Fibroblast of the aortic adventitia (primary cell): Measurements from ENCODE around the gene NCBP2. TPM values are rescaled to one million over a fixed set of nuclear protein-coding genes. Genes with fewer than 3 reads are reported as not detected.
A peak's percentile ranks its signal among the peaks of the same experiment; 100 is the strongest.

ENCODE experiments used
- DNase-seq: peaks from one replicate; pipeline ENCODE4 v3.0.0-alpha.2; 2010; ENCODE audit warnings: low read depth
- H3K4me3 ChIP-seq: 2 replicates; pipeline ENCODE4 v1.5.1; 2011; ENCODE audit warnings: low read depth, mild to moderate bottlenecking, control low read depth, low read length, moderate library complexity
- CTCF ChIP-seq: IDR thresholded peaks from 2 replicates; pipeline ENCODE4 v1.5.1; 2011; ENCODE audit warnings: mild to moderate bottlenecking, low read length, control low read depth, inconsistent platforms; ENCODE audit not compliant: insufficient read depth
- total RNA-seq: library from RNA; depleted of rRNA; stranded (reverse); fragments of >200 nt; gene quantifications from 2 replicates; pipeline ENCODE4 v1.2.3, GENCODE V29; 2012; ENCODE audit warnings: low replicate concordance

NCBP2 gene
- total RNA-seq, 1 donor, result 49.5 TPM

- no peak for DNase-seq
- no peak for TF ChIP-seq CTCF
- no peak overlapping the region for H3K4me3 ChIP-seq
Observed at GRCh38 chr3:196902296-196902695, 40.0 kb downstream of the NCBP2 start.

GRCh38 chr3:196901768-196902167 is 40.6 kb downstream of the NCBP2 start:
- H3K4me3 ChIP-seq, result no peak overlapping the region
- no peak for TF ChIP-seq CTCF
- DNase-seq, result no peak

GRCh38 chr3:196896229-196896628 is 46.1 kb downstream of the NCBP2 start:
- no peak for DNase-seq

GRCh38 chr3:196894557-196895295 is 47.6 kb downstream of the NCBP2 start:
- DNase-seq, result no peak
- no peak for TF ChIP-seq CTCF
- no peak overlapping the region for H3K4me3 ChIP-seq

More at GRCh38 chr3:196896229-196896628, 46.1 kb downstream of the NCBP2 start:
- H3K4me3 ChIP-seq, result no peak overlapping the region
- no peak for TF ChIP-seq CTCF

GRCh38 chr3:196889844-196890708 is 52.3 kb downstream of the NCBP2 start:
- TF ChIP-seq CTCF, result no peak
- peak; percentile 25 for DNase-seq
- H3K4me3 ChIP-seq, result no peak overlapping the region

GRCh38 chr3:196886144-196886543 is 56.2 kb downstream of the NCBP2 start:
- TF ChIP-seq CTCF, result no peak
- DNase-seq, result no peak
- H3K4me3 ChIP-seq, result no peak overlapping the region

Other genes with a start within 250 kb of the NCBP2 start
- gene CEP19, start 230.3 kb downstream of the NCBP2 start, total RNA-seq, result 4.0 and 6.5 TPM in 2 replicates
- 28.0 and 33.5 TPM in 2 replicates for gene PIGX, start 230.2 kb downstream of the NCBP2 start, total RNA-seq
- gene PAK2, start 202.7 kb downstream of the NCBP2 start, total RNA-seq, result 39.7 and 45.6 TPM in 2 replicates
- 28.2 and 38.1 TPM in 2 replicates for gene SENP5, start 74.6 kb downstream of the NCBP2 start, total RNA-seq
- gene PIGZ, start 26.3 kb upstream of the NCBP2 start, total RNA-seq, result 1.9 and 19.2 TPM in 2 replicates
- gene MELTF, start 87.3 kb upstream of the NCBP2 start, total RNA-seq, result 5.6 and 20.8 TPM in 2 replicates